H1 (cell line): Measurements from ENCODE around the gene MRS2. TPM values are rescaled to one million over a fixed set of nuclear protein-coding genes. Genes with fewer than 3 reads are reported as not detected.

ENCODE experiments used
- CHD2 ChIP-seq: IDR thresholded peaks from 2 replicates; pipeline ENCODE4 v1.6.1; 2012; ENCODE audit warnings: low read length, improper control_type of control experiment
- CHD7 ChIP-seq: fragments of 300-600 bp; sonication (generic); IDR thresholded peaks from 2 replicates; pipeline ENCODE4 v1.7.1; 2012; ENCODE audit warnings: low read length, moderate library complexity, mild to moderate bottlenecking, inconsistent platforms; ENCODE audit not compliant: insufficient replicate concordance
- JUN ChIP-seq: IDR thresholded peaks from 2 replicates; pipeline ENCODE4 v1.6.1; 2011; ENCODE audit warnings: low read depth, mild to moderate bottlenecking, improper control_type of control experiment, low read length
- polyA plus RNA-seq, 7 experiments: library from polyadenylated mRNA; depleted of rRNA in 3 of 7; stranded (reverse) in 5 of 7; unstranded in 2 of 7; fragments of >200 nt in 5 of 7; fragments of 200-250 nt in 2 of 7; gene quantifications; 1 replicate in 5 of 7; 2 replicates in 1 of 7; 4 replicates in 1 of 7; pipeline versions ENCODE4 v1.2.1 to v1.2.3, GENCODE V29; 2011 to 2013; ENCODE audit warnings: missing spikeins in 2 of 7, mixed read lengths in 2 of 7
- total RNA-seq: library from RNA; stranded (reverse); fragmentation: NEBNext Ultra II Directional; extraction: Animal tissue kit (Norgen Biotek cat#: 25700); gene quantifications from 2 replicates; pipeline ENCODE4 v1.2.1, GENCODE V29; 2021

The MRS2 gene
- total and polyA plus RNA-seq, 2 of the 8 experiments (the other 6 are each of a cell fraction or from before 2014, with no cell fraction given) = 51.2 to 67.5 TPM

GRCh38 chr6:24394061-24394779 is 8.5 kb upstream of the MRS2 start (continued):
- TF ChIP-seq CHD7 (no peak), CHD2 (no peak), JUN (no peak)
